OCI-LY7 (cell line): ENCODE data around the gene MRPL36. TPM values are rescaled to one million over a fixed set of nuclear protein-coding genes. Genes with fewer than 3 reads are reported as not detected.

Experiments
- BruUV-seq: library from RNA; stranded (reverse); fragments of 400-500 nt; replicated peaks from 2 replicates; lab custom pipeline; 2021; lab: Mats Ljungman, UMichigan
- CTCF ChIA-PET: fragments of 300-600 bp; sonication (Branson Sonifier 250); formaldehyde crosslinking; loops from one replicate; lab custom pipeline; 2022; ENCODE audit warnings: antibody characterized with exemption; ENCODE audit not compliant: unreplicated experiment; lab: Charles Lee
- POLR2A ChIA-PET: fragments of 300-600 bp; sonication (Branson Sonifier 250); formaldehyde crosslinking; loops from one replicate; lab custom pipeline; 2022; ENCODE audit warnings: antibody characterized with exemption; lab: Charles Lee
- DNase-seq: peaks from one replicate; pipeline ENCODE4 v3.0.0-alpha.2; 2015; ENCODE audit warnings: low spot score
- H2AFZ ChIP-seq: fragments of 200-600 bp; sonication (generic), shearing (Covaris generic); 2 replicates; pipeline ENCODE4 v1.6.1; 2014; ENCODE audit warnings: mild to moderate bottlenecking, antibody characterized with exemption, low read length, moderate library complexity
- H3K27ac ChIP-seq: fragments of 200-600 bp; sonication (generic); 2 replicates; pipeline ENCODE4 v1.5.1; 2014; ENCODE audit warnings: mixed run types, low read depth, mild to moderate bottlenecking, moderate library complexity, low read length, inconsistent platforms; ENCODE audit not compliant: poor library complexity, severe bottlenecking
- H3K36me3 ChIP-seq: fragments of 200-600 bp; sonication (generic); 2 replicates; pipeline ENCODE4 v1.6.1; 2014; ENCODE audit warnings: mild to moderate bottlenecking, antibody characterized with exemption, low read length, moderate library complexity, mixed read lengths; ENCODE audit not compliant: insufficient read depth
- H3K4me1 ChIP-seq: fragments of 200-600 bp; sonication (generic); 2 replicates; pipeline ENCODE4 v1.5.1; 2014; ENCODE audit warnings: mild to moderate bottlenecking, low read length; ENCODE audit not compliant: insufficient read depth, poor library complexity, severe bottlenecking
- H3K4me2 ChIP-seq: fragments of 200-600 bp; sonication (generic); 2 replicates; pipeline ENCODE4 v1.6.1; 2014; ENCODE audit warnings: mild to moderate bottlenecking, low read length
- H3K4me3 ChIP-seq: fragments of 200-600 bp; sonication (generic); 2 replicates; pipeline ENCODE4 v1.5.1; 2014; ENCODE audit warnings: mild to moderate bottlenecking, low read depth, low read length; ENCODE audit not compliant: poor library complexity, severe bottlenecking
- H3K79me2 ChIP-seq: fragments of 200-600 bp; sonication (generic); 2 replicates; pipeline ENCODE4 v1.6.1; 2016; ENCODE audit warnings: low read depth, mild to moderate bottlenecking, low read length, moderate library complexity, mixed read lengths; ENCODE audit not compliant: insufficient read depth
- H3K9me2 ChIP-seq: fragments of 200-600 bp; sonication (generic); 2 replicates; pipeline ENCODE4 v1.6.1; 2016; ENCODE audit warnings: mild to moderate bottlenecking, low read length, mixed read lengths; ENCODE audit not compliant: insufficient read depth
- H3K9me3 ChIP-seq: fragments of 200-600 bp; sonication (generic); 2 replicates; pipeline ENCODE4 v1.6.1; 2014; ENCODE audit warnings: mild to moderate bottlenecking, mixed run types, low read length, mixed read lengths
- H4K20me1 ChIP-seq: fragments of 200-600 bp; sonication (generic); 2 replicates; pipeline ENCODE4 v1.6.1; 2014; ENCODE audit warnings: mild to moderate bottlenecking, antibody characterized with exemption, low read length, moderate library complexity, mixed read lengths; ENCODE audit not compliant: insufficient read depth
- CTCF ChIP-seq: fragments of 200-600 bp; sonication (generic); conservative IDR thresholded peaks from 2 replicates; pipeline ENCODE4 v1.5.1; 2014; ENCODE audit warnings: mild to moderate bottlenecking, antibody characterized with exemption, low read length, moderate library complexity, mixed read lengths
- EZH2phosphoT487 ChIP-seq: fragments of 200-600 bp; sonication (generic); IDR thresholded peaks from 2 replicates; pipeline ENCODE4 v1.6.1; 2018; ENCODE audit warnings: low read depth, borderline replicate concordance, mild to moderate bottlenecking, mixed run types, antibody characterized with exemption, low read length, moderate library complexity, mixed read lengths
- intact Hi-C: fragments of 100-400 bp; cut with micrococcal nuclease; formaldehyde crosslinking; loops from one replicate; pipeline ENCODE4 v1.10.0; 2022; ENCODE audit not compliant: unreplicated experiment
- total RNA-seq, 2 experiments: library from RNA; depleted of rRNA in 1 of 2; stranded (reverse); fragments of >200 nt in 1 of 2; shearing (Covaris generic) in 1 of 2; gene quantifications; 2 replicates each; pipeline ENCODE4 v1.2.3, GENCODE V29; 2014 to 2022

Gene MRPL36
- total RNA-seq, 2 experiments from 2014 or later: 91.7 to 93.8 TPM

DNA sequence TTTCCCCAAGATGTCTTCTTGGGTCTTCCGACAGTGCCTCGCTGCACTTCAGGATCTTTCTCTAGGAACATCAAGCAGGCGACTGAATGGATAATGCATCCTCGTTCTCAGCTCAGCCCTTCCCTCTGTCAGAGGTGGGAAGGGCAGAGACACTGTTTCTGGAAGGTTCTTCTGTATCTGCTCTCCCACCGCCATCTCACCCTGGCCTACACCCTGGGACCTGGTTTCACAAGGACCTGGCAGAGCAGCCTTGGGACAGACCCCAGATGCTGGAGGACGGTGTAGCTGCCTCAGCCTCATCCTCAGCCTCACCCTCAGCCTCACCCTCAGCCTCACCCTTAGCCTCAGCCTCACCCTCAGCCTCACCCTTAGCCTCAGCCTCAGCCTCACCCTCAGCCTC lies 18.5 kb downstream of the MRPL36 start:
- Histone ChIP-seq H3K4me2 (no peak overlapping the region), H3K9me2 (no peaks in the 10 kb centered on the region), H4K20me1 (no peaks in the 10 kb centered on the region), H3K36me3 (no peaks in the 10 kb centered on the region), H3K27ac (no peak overlapping the region), H2AFZ (no peak overlapping the region), H3K4me3 (no peak overlapping the region), H3K79me2 (no peaks in the 10 kb centered on the region), H3K9me3 (no peaks in the 10 kb centered on the region), H3K4me1 (peaks cover 28% of the 10 kb centered on the region)
- POLR2A ChIA-PET: interaction anchor here (0.6 to 1.4 kb wide), 2 partner anchors 14 to 245 kb away, joined by 4 to 5 read pairs; no protein-coding TSS in a partner anchor
- DNase-seq: no peak
- no peak for TF ChIP-seq EZH2phosphoT487
- no peak for TF ChIP-seq CTCF
- intact Hi-C loops: no loop called here
- no TSS peak for BruUV-seq
- CTCF ChIA-PET: no interaction called here

- no peak overlapping the region for H3K4me2 ChIP-seq
- DNase-seq: no peak
- no peak overlapping the region for H3K4me3 ChIP-seq
- no peak overlapping the region for H2AFZ ChIP-seq
- ChIA-PET CTCF (no interaction called here), POLR2A (no interaction called here)
- H3K9me2 ChIP-seq: no peaks in the 10 kb centered on the region
- no peaks in the 10 kb centered on the region for H4K20me1 ChIP-seq
- peaks cover 28% of the 10 kb centered on the region for H3K4me1 ChIP-seq
- no peaks in the 10 kb centered on the region for H3K36me3 ChIP-seq
- no peaks in the 10 kb centered on the region for H3K79me2 ChIP-seq
- no TSS peak for BruUV-seq
- H3K27ac ChIP-seq: no peak overlapping the region
- H3K9me3 ChIP-seq: no peaks in the 10 kb centered on the region
- intact Hi-C loops: no loop called here
- TF ChIP-seq CTCF: no peak
- no peak for TF ChIP-seq EZH2phosphoT487
Measured at GRCh38 chr5:1780614-1780930, 19.1 kb downstream of the MRPL36 start.

- ChIA-PET CTCF (no interaction called here), POLR2A (no interaction called here)
- Histone ChIP-seq H3K79me2 (no peaks in the 10 kb centered on the region), H3K27ac (no peak overlapping the region), H3K9me2 (no peaks in the 10 kb centered on the region), H3K4me1 (peaks cover 24% of the 10 kb centered on the region), H2AFZ (no peak overlapping the region), H3K9me3 (no peaks in the 10 kb centered on the region), H3K36me3 (no peaks in the 10 kb centered on the region), H3K4me3 (no peak overlapping the region), H3K4me2 (no peak overlapping the region), H4K20me1 (no peaks in the 10 kb centered on the region)
- TF ChIP-seq EZH2phosphoT487 (no peak), CTCF (no peak)
- BruUV-seq: no TSS peak
- intact Hi-C loops: no loop called here
- DNase-seq: no peak
Measured at GRCh38 chr5:1779782-1780613, 19.6 kb downstream of the MRPL36 start.
